H9 (cell line): ENCODE results near the gene ACACA. TPM values are rescaled to one million over a fixed set of nuclear protein-coding genes. Genes with fewer than 3 reads are reported as not detected.

ENCODE experiments used
- DNase-seq: peaks from one replicate; pipeline ENCODE4 v3.0.0-alpha.2; 2017
- H2AFZ ChIP-seq: one replicate; pipeline ENCODE4 v1.6.1; 2013; ENCODE audit warnings: mild to moderate bottlenecking, low read length, control low read depth, moderate library complexity
- H2AK5ac ChIP-seq: 2 replicates; pipeline ENCODE4 v1.6.1; 2013; ENCODE audit warnings: low read length, control low read depth, mixed read lengths; ENCODE audit not compliant: insufficient read length
- H2BK120ac ChIP-seq: one replicate; pipeline ENCODE4 v1.6.1; 2013; ENCODE audit warnings: low read depth, mild to moderate bottlenecking, low read length, control low read depth, inconsistent platforms; ENCODE audit not compliant: poor library complexity, severe bottlenecking
- H2BK12ac ChIP-seq: 2 replicates; pipeline ENCODE4 v1.6.1; 2013; ENCODE audit warnings: low read length, control low read depth, mixed read lengths, low read depth; ENCODE audit not compliant: insufficient read length
- H2BK15ac ChIP-seq: 2 replicates; pipeline ENCODE4 v1.6.1; 2013; ENCODE audit warnings: low read depth, low read length, control low read depth
- H2BK20ac ChIP-seq: one replicate; pipeline ENCODE4 v1.6.1; 2013; ENCODE audit warnings: low read depth, mild to moderate bottlenecking, low read length, control low read depth, inconsistent platforms; ENCODE audit not compliant: poor library complexity, severe bottlenecking
- H2BK5ac ChIP-seq: 2 replicates; pipeline ENCODE4 v1.6.1; 2013; ENCODE audit warnings: low read length, control low read depth, mixed read lengths; ENCODE audit not compliant: insufficient read length
- H3K14ac ChIP-seq: 2 replicates; pipeline ENCODE4 v1.6.1; 2013; ENCODE audit warnings: low read length, control low read depth; ENCODE audit not compliant: insufficient read depth
- H3K18ac ChIP-seq: 2 replicates; pipeline ENCODE4 v1.6.1; 2013; ENCODE audit warnings: low read depth, mild to moderate bottlenecking, mixed read lengths, low read length, control low read depth; ENCODE audit not compliant: insufficient read length
- H3K23ac ChIP-seq: 2 replicates; pipeline ENCODE4 v1.6.1; 2013; ENCODE audit warnings: low read length, control low read depth, mixed read lengths, low read depth; ENCODE audit not compliant: insufficient read length
- H3K23me2 ChIP-seq: 2 replicates; pipeline ENCODE4 v1.6.1; 2013; ENCODE audit warnings: low read depth, mild to moderate bottlenecking, mixed read lengths, low read length, control low read depth; ENCODE audit not compliant: insufficient read length, poor library complexity, severe bottlenecking
- H3K27ac ChIP-seq: 2 replicates; pipeline ENCODE4 v1.5.1; 2013; ENCODE audit warnings: low read length, control low read depth, mixed read lengths, low read depth; ENCODE audit not compliant: insufficient read length
- H3K27me3 ChIP-seq: 2 replicates; pipeline ENCODE4 v1.6.1; 2013; ENCODE audit warnings: low read length, control low read depth, inconsistent platforms; ENCODE audit not compliant: insufficient read depth
- H3K4ac ChIP-seq: 2 replicates; pipeline ENCODE4 v1.6.1; 2013; ENCODE audit warnings: low read depth, mild to moderate bottlenecking, control low read depth, inconsistent platforms, low read length, moderate library complexity
- H3K4me1 ChIP-seq: 2 replicates; pipeline ENCODE4 v1.6.1; 2013; ENCODE audit warnings: low read length, control low read depth, inconsistent platforms; ENCODE audit not compliant: insufficient read depth
- H3K4me2 ChIP-seq: 2 replicates; pipeline ENCODE4 v1.6.1; 2013; ENCODE audit warnings: low read length, control low read depth, mixed read lengths; ENCODE audit not compliant: insufficient read length, insufficient read depth
- H3K56ac ChIP-seq: 2 replicates; pipeline ENCODE4 v1.6.1; 2013; ENCODE audit warnings: low read depth, mild to moderate bottlenecking, mixed read lengths, low read length, control low read depth; ENCODE audit not compliant: insufficient read length
- H3K79me1 ChIP-seq: 2 replicates; pipeline ENCODE4 v1.6.1; 2013; ENCODE audit warnings: low read depth, mild to moderate bottlenecking, moderate library complexity, low read length, control low read depth, inconsistent platforms; ENCODE audit not compliant: insufficient read depth, poor library complexity, severe bottlenecking
- H3K79me2 ChIP-seq: 2 replicates; pipeline ENCODE4 v1.6.1; 2013; ENCODE audit warnings: low read length, control low read depth, inconsistent platforms; ENCODE audit not compliant: insufficient read depth
- H3K9ac ChIP-seq: 2 replicates; pipeline ENCODE4 v1.6.1; 2013; ENCODE audit warnings: low read length, control low read depth, mixed read lengths; ENCODE audit not compliant: insufficient read length; ENCODE audit errors: extremely low read depth
- H3K9me3 ChIP-seq: one replicate; pipeline ENCODE4 v1.6.1; 2013; ENCODE audit warnings: low read depth, low read length, inconsistent platforms; ENCODE audit not compliant: control insufficient read depth
- H3T11ph ChIP-seq: one replicate; pipeline ENCODE4 v1.6.1; 2013; ENCODE audit warnings: mild to moderate bottlenecking, low read length, control low read depth, inconsistent platforms
- H4K20me1 ChIP-seq: one replicate; pipeline ENCODE4 v1.6.1; 2013; ENCODE audit not compliant: control insufficient read depth, insufficient read length, insufficient read depth
- H4K5ac ChIP-seq: 2 replicates; pipeline ENCODE4 v1.6.1; 2013; ENCODE audit warnings: low read depth, mild to moderate bottlenecking, mixed read lengths, low read length, control low read depth; ENCODE audit not compliant: insufficient read length
- H4K8ac ChIP-seq: replicated peaks from 2 replicates; pipeline ENCODE4 v1.6.1; 2013; ENCODE audit warnings: low read length, control low read depth, mixed read lengths, low read depth; ENCODE audit not compliant: insufficient read length
- H4K91ac ChIP-seq: 2 replicates; pipeline ENCODE4 v1.6.1; 2013; ENCODE audit warnings: low read depth, mild to moderate bottlenecking, moderate library complexity, mixed read lengths, low read length, control low read depth; ENCODE audit not compliant: insufficient read length
- H3K27ac Mint-ChIP-seq, 3 experiments: 2 replicates in 2 of 3; 3 replicates in 1 of 3; pipeline ENCODE4 v1.8.0; 2020 to 2021; ENCODE audit warnings: mixed read lengths in 3 of 3, mild to moderate bottlenecking in 1 of 3, moderate library complexity in 1 of 3
- H3K27me3 Mint-ChIP-seq: 2 replicates; pipeline ENCODE4 v1.8.0; 2021; ENCODE audit warnings: low read depth, mild to moderate bottlenecking, moderate library complexity, mixed read lengths
- H3K36me3 Mint-ChIP-seq, 3 experiments: 2 replicates in 2 of 3; 3 replicates in 1 of 3; pipeline ENCODE4 v1.8.0; 2020 to 2021; ENCODE audit warnings: low read depth in 3 of 3, mixed read lengths in 3 of 3; ENCODE audit not compliant: insufficient read depth in 1 of 3
- H3K4me1 Mint-ChIP-seq, 2 experiments: 2 replicates each; pipeline ENCODE4 v1.8.0; 2020; ENCODE audit warnings: mixed read lengths in 2 of 2
- H3K4me3 Mint-ChIP-seq, 2 experiments: 2 replicates in 1 of 2; 3 replicates in 1 of 2; pipeline ENCODE4 v1.8.0; 2020 to 2021; ENCODE audit warnings: mild to moderate bottlenecking in 2 of 2, mixed read lengths in 2 of 2, moderate library complexity in 1 of 2
- H3K9me3 Mint-ChIP-seq, 2 experiments: 2 replicates in 1 of 2; 3 replicates in 1 of 2; pipeline ENCODE4 v1.8.0; 2020; ENCODE audit warnings: mild to moderate bottlenecking in 2 of 2, mixed read lengths in 2 of 2, moderate library complexity in 1 of 2
- CTCF ChIP-seq: fragments of 200-600 bp; sonication (generic); conservative IDR thresholded peaks from 3 replicates; pipeline ENCODE4 v1.8.0; 2021; ENCODE audit warnings: antibody characterized with exemption, mild to moderate bottlenecking
- WGBS: extraction: QIAGEN DNeasy Blood & Tissue Kit; methylation state at CpG from one replicate; pipeline ENCODE4 v1.1.7; 2013; ENCODE audit warnings: missing lambda C conversion rate, low lambda C conversion rate, mixed read lengths; ENCODE audit not compliant: insufficient read length; ENCODE audit errors: extremely low coverage; 5-methylcytosine and 5-hydroxymethylcytosine counted together
- total RNA-seq: library from RNA; stranded (reverse); gene quantifications from 2 replicates; pipeline ENCODE4 v1.2.1, GENCODE V29; 2021

The ACACA gene
- total RNA-seq, 1 experiment from 2014 or later, result 135 TPM

GRCh38 chr17:37392024-37392590 lies 14.5 kb downstream of the ACACA start:
- Histone ChIP-seq H4K20me1 (no peaks in the 10 kb centered on the region), H3K27ac (no peak overlapping the region), H3K4me1 (no peaks in the 10 kb centered on the region), H2BK15ac (no peak overlapping the region), H3K9ac (no peak overlapping the region), H3K27me3 (no peaks in the 10 kb centered on the region), H3K56ac (no peak overlapping the region), H2AFZ (no peak overlapping the region), H3K4me2 (no peak overlapping the region), H4K91ac (no peak overlapping the region), H3K4ac (no peak overlapping the region), H4K8ac (no peak overlapping the region), H3K23me2 (no peaks in the 10 kb centered on the region), H2BK20ac (no peak overlapping the region), H2AK5ac (no peak overlapping the region), H3K79me2 (no peaks in the 10 kb centered on the region), H2BK12ac (no peak overlapping the region), H4K5ac (no peak overlapping the region), H3K18ac (no peak overlapping the region), H3T11ph (no peak overlapping the region), H3K14ac (no peak overlapping the region), H2BK5ac (no peak overlapping the region), H3K79me1 (no peaks in the 10 kb centered on the region), H3K9me3 (no peaks in the 10 kb centered on the region), H2BK120ac (no peak overlapping the region), H3K23ac (no peak overlapping the region)
- no CpG with 5 or more reads among the region's 3 CpGs for WGBS
- no peak for DNase-seq
- no peaks in the 10 kb centered on the region for H3K9me3 Mint-ChIP-seq
- TF ChIP-seq CTCF, result no peak
- peaks cover 0 to 6% of the 10 kb centered on the region in 2 experiments; a peak in 2 of 4 replicates for H3K4me1 Mint-ChIP-seq
- H3K36me3 Mint-ChIP-seq, result no peaks in the 10 kb centered on the region
- no peak overlapping the region for H3K27ac Mint-ChIP-seq
- no peaks in the 10 kb centered on the region for H3K27me3 Mint-ChIP-seq
- no peak overlapping the region for H3K4me3 Mint-ChIP-seq
